ENCODE results near the gene OR1S1. TPM values are rescaled to one million over a fixed set of nuclear protein-coding genes. Genes with fewer than 3 reads are reported as not detected.

OR1S1 gene
- total and polyA plus RNA-seq, 12 donors: not detected

DNA sequence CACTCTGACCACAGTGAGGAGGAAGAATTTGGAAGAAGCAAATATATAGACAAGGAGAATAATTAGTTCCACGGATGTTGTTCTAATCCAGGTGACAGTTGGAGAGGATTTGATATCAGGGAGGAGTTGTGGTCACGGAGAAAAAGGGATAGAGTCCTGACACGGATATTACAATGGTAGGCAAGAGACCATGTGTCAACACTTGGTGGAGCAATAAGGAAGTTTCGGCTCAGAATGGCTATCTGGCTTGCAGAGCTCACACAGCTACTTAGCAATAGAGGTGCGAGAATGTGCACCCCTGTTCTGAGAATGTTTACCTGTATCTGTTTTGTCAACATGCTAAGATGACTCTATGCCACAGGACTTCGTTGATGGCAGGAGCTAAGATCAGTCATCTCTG is 34.1 kb upstream of the OR1S1 start:
- Histone ChIP-seq H3K4me3 (no peak overlapping the region), H3K9me3 (no peaks in the 10 kb centered on the region), H3K4me1 (no peaks in the 10 kb centered on the region), H3K27me3 (no peaks in the 10 kb centered on the region), H3K36me3 (no peaks in the 10 kb centered on the region), H3K27ac (no peak overlapping the region)
- intact Hi-C loops (cut with DNase I): loop anchor here in 2 of 10 donors (10.0 kb wide), 2 partner anchors 46 to 84 kb away; partner anchors contain the start of gene OR10Q1 (in 1 of the 2)
- ATAC-seq: no peak
- 86 to 87% methylated on average over 6 of the region's 6 CpGs for WGBS, 2 donors
- TF ChIP-seq, protein P1, sequence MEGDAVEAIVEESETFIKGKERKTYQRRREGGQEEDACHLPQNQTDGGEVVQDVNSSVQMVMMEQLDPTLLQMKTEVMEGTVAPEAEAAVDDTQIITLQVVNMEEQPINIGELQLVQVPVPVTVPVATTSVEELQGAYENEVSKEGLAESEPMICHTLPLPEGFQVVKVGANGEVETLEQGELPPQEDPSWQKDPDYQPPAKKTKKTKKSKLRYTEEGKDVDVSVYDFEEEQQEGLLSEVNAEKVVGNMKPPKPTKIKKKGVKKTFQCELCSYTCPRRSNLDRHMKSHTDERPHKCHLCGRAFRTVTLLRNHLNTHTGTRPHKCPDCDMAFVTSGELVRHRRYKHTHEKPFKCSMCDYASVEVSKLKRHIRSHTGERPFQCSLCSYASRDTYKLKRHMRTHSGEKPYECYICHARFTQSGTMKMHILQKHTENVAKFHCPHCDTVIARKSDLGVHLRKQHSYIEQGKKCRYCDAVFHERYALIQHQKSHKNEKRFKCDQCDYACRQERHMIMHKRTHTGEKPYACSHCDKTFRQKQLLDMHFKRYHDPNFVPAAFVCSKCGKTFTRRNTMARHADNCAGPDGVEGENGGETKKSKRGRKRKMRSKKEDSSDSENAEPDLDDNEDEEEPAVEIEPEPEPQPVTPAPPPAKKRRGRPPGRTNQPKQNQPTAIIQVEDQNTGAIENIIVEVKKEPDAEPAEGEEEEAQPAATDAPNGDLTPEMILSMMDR (IDR thresholded peaks at IDR 0.05): no peak
- no peak for DNase-seq

DNA sequence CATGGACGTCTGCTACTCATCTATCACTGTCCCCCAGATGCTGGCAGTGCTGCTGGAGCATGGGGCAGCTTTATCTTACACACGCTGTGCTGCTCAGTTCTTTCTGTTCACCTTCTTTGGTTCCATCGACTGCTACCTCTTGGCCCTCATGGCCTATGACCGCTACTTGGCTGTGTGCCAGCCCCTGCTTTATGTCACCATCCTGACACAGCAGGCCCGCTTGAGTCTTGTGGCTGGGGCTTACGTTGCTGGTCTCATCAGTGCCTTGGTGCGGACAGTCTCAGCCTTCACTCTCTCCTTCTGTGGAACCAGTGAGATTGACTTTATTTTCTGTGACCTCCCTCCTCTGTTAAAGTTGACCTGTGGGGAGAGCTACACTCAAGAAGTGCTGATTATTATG is 32.9 kb upstream of the OR1S1 start:
- H3K4me1 ChIP-seq: no peaks in the 10 kb centered on the region
- intact Hi-C loops (cut with DNase I): loop anchor here in 5 of 10 donors (10.0 kb wide), 5 partner anchors 45 to 155 kb away; partner anchors contain the start of genes OR10Q1 (in 1 of the 5) and OR9Q1 (in 1 of the 5)
- 47 to 53% methylated on average over 7 of the region's 7 CpGs for WGBS, 2 donors

DNA sequence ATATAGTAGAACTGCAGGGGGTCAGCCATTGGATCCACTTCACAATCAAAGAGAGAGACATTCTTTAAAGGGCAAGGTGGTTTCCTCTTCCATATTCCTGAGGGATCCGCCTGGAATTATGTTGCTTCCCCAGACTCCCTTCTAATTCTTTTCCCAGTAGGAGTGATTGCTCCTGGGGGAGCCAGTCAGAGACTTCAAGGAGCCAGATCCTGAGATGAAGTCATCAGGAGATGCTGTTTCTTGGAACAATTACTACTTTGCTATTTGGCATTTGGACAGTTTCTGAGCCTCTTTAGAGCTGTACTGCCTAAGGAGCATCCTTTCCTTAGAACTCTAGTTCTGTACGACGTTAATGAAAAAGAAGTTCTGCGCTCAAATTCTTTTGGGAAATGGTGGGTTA is 25.6 kb upstream of the OR1S1 start:
- WGBS, 2 donors: 61 to 63% methylated on average over 4 of the region's 4 CpGs

More for the DNA sequence above, 32.9 kb upstream of the OR1S1 start:
- ATAC-seq (no peak), DNase-seq (peak in 1 of 2 donors; percentile 15)
- H3K4me3 ChIP-seq: no peak overlapping the region
- H3K27ac ChIP-seq: no peak overlapping the region
- no peaks in the 10 kb centered on the region for H3K9me3 ChIP-seq
- TF ChIP-seq, protein P1 (IDR thresholded peaks at IDR 0.05): no peak
- H3K36me3 ChIP-seq: no peaks in the 10 kb centered on the region
- H3K27me3 ChIP-seq: no peaks in the 10 kb centered on the region

DNA sequence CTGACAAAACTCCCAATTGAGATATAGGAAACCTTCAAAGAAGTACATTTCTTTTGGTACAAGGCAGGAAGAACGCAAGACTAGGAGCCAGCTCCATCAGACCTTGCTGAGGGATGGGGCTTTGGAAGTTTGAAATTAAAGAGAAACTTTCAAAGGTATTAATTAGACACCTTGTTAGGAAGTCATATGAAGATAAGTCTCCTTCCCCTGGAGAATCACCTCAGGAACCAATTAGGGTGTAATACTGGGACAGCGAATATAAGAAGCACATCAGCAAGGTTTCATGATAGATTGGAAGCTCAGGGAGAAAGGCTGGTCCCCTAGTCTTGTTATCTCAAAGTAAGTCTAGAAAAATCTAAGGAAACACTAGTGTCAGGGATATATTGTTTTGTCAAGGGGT is 23.8 kb upstream of the OR1S1 start, which contains the start of gene OR9Q2:
TSS of gene OR9Q2 (plus strand) at position 301 of the 400 bp plus-strand sequence. CDS start 1,421 bp downstream, outside the sequence.
- 85 to 86% methylated on average over 2 of the region's 2 CpGs for WGBS, 2 donors
- intact Hi-C loops (cut with DNase I): loop anchor here in 3 of 10 donors (5.0 to 10.0 kb wide), 4 partner anchors 74 to 164 kb away; partner anchors contain the start of gene OR9Q1 (in 1 of the 3)
- no peaks in the 10 kb centered on the region for H3K27me3 ChIP-seq

More for the DNA sequence above, 25.6 kb upstream of the OR1S1 start:
- Histone ChIP-seq H3K4me1 (peaks cover 0 to 14% (median 0%) of the 10 kb centered on the region in 9 donors), H3K4me3 (no peak overlapping the region), H3K36me3 (no peaks in the 10 kb centered on the region), H3K27me3 (no peaks in the 10 kb centered on the region), H3K9me3 (no peaks in the 10 kb centered on the region), H3K27ac (peak overlapping the region in 3 of 10 donors; percentile 17 to 56 (median 52))
- DNase-seq (peak in 1 of 2 donors; percentile 36), ATAC-seq (peak; percentile 47 to 89 (median 84))
- intact Hi-C loops (cut with DNase I): loop anchor here in 3 of 10 donors (5.0 to 10.0 kb wide), 4 partner anchors 72 to 162 kb away; partner anchors contain the start of gene OR9Q1 (in 1 of the 3)
- TF ChIP-seq, protein P1 (IDR thresholded peaks at IDR 0.05): peak in 2 of 9 donors; percentile 15 to 33

More for the DNA sequence above, 23.8 kb upstream of the OR1S1 start, which contains the start of gene OR9Q2:
- H3K36me3 ChIP-seq: no peaks in the 10 kb centered on the region
- TF ChIP-seq, protein P1 (IDR thresholded peaks at IDR 0.05): no peak
- ATAC-seq (no peak), DNase-seq (no peak)
- no peaks in the 10 kb centered on the region for H3K9me3 ChIP-seq
- H3K4me3 ChIP-seq: no peak within 1 kb of the TSS
- peak within 1 kb of the TSS in 1 of 10 donors; percentile 52 for H3K27ac ChIP-seq
- H3K4me1 ChIP-seq: peaks cover 0 to 14% (median 0%) of the 10 kb centered on the region in 9 donors
